ENCODE results near the gene PARP16. TPM values are rescaled to one million over a fixed set of nuclear protein-coding genes. Genes with fewer than 3 reads are reported as not detected.

The PARP16 gene
- polyA plus RNA-seq, 2 of the 4 experiments (the other 2 are of a cell fraction), result 7.5 to 9.8 TPM

DNA sequence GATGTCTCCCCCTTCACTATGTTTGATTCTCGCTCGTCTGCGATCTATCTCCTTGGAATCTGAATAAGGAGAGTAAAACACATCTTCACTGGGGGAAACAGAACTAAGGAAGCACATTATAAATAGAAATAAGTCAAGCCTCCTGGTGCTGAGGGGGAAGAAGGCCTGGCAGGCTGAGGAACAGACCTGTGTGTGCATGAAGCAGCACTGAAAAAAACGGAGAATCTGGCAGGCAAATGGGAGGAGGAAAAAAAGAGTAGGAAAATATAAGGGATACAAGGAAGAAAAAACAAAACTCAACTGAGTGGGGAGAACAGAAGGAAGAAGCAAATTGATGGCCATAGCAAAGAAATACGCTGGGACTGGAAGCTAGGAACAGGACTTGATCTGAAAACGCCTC lies 25.7 kb downstream of the PARP16 start:
- 89% methylated on average over 6 of the region's 6 CpGs for WGBS (ENCODE audit: missing lambda C conversion rate)
- POLR2A ChIA-PET, result no interaction called here
- FAIRE-seq, result no peak

DNA sequence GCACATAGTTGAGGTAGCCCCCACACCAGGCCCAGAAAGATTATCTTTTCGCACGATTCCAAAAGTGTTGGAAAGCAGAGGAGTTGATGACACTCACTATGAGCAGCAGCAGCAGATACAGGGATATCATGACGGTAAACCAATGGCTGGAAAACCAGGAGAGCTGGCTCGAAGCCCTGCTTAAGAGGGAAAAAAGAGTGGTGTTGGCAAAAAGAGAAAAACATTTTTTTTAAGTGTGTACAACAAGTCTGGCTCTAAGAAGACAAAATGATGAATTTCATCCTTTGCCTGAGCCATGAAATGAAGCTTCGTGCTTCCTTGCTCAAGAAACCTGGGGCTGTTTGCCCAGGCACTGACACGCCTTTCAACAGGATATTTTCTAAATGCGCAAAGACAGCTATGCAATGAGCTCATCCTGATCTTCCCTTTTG lies 27.3 kb downstream of the PARP16 start:
- 92% methylated on average over 7 of the region's 7 CpGs for WGBS (ENCODE audit: missing lambda C conversion rate)
- FAIRE-seq (no peak), ATAC-seq (no peak), DNase-seq (ENCODE audit: low read depth in 1 of 2, low spot score in 1 of 2) (no peak)
- ChIA-PET CTCF (interaction anchor here (0.9 to 7.4 kb wide), 3 partner anchors 11 to 54 kb away, joined by 3 to 64 read pairs (median 3); no protein-coding TSS in a partner anchor), POLR2A (no interaction called here)
- TF ChIP-seq HOXB13 (CRISPR knock-in tag; IDR thresholded peaks at IDR 0.05; ENCODE audit: low read depth), result no peak
- no peak for TF ChIP-seq JUNB (IDR thresholded peaks at IDR 0.05)
- no peak for TF ChIP-seq RNF2 (IDR thresholded peaks at IDR 0.05; ENCODE audit: borderline replicate concordance, low read depth)
- TF ChIP-seq, protein P1, sequence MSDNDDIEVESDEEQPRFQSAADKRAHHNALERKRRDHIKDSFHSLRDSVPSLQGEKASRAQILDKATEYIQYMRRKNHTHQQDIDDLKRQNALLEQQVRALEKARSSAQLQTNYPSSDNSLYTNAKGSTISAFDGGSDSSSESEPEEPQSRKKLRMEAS (IDR thresholded peaks at IDR 0.05), result no peak
- no peak for TF ChIP-seq FOSL2 (IDR thresholded peaks at IDR 0.05)
- no peak for TF ChIP-seq FOSL2 (CRISPR knock-in tag; IDR thresholded peaks at IDR 0.05)
- no peaks in the 10 kb centered on the region for H3K9me3 ChIP-seq
- H3K4me3 ChIP-seq, result no peak overlapping the region
- H3K27ac ChIP-seq, result no peak overlapping the region
- no peak overlapping the region for H3K4me2 ChIP-seq
- no peaks in the 10 kb centered on the region for H3K4me1 ChIP-seq

More for the DNA sequence above, 25.7 kb downstream of the PARP16 start:
- Histone ChIP-seq H3K27ac (no peak overlapping the region), H3K4me3 (no peak overlapping the region), H3K4me1 (no peaks in the 10 kb centered on the region), H3K4me2 (no peak overlapping the region), H3K9me3 (no peaks in the 10 kb centered on the region)
- ATAC-seq (no peak), DNase-seq (ENCODE audit: low read depth in 1 of 2, low spot score in 1 of 2) (no peak)
- CTCF ChIA-PET, result interaction anchor here (1.4 to 7.4 kb wide), 6 partner anchors 9 to 71 kb away, joined by 3 to 64 read pairs (median 4); no protein-coding TSS in a partner anchor
- no peak for TF ChIP-seq HOXB13 (CRISPR knock-in tag; IDR thresholded peaks at IDR 0.05; ENCODE audit: low read depth)

DNA sequence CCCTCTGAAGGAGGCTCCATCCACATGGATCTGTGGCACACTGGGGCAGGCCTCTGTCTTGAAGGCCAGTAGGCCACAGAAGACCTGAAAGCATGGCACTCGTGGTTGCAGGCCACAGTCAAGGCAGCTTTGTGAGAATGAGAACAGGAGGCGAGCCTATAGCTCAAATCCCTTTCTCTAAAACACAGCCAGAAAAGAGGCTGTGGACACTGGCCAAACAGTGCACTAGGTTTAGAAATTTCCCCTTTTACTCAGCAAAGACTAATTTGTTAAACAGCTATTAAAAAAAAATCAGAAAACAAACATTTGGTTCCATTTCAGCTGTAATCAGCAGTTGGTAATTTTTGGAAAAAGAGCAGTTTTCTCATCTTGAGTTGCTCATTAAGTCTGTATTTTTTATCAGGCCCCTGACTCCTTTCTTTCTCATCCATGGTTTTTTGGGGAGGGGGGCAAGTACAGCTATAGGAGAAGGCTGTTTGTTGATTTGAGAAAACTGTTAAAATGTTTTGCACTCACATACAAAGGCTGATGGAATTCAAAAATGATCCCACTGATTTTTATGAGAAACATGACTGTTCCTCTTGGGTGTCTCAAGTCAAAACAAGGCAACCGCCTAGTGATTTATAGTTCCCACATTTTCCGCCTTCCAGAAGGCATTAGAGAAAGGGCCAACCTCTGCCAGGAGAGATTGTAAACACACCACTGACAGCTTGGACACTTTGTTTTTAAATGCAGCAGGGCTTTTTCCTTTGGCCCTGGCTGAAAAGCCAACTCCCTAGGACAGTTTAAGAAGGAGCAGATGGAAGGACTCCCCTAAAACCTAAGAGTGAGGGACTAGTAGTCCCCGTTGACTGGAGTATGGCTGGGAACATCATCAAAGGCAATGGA lies 28.1 kb downstream of the PARP16 start:
- Histone ChIP-seq H3K27ac (no peak overlapping the region), H3K4me1 (no peaks in the 10 kb centered on the region), H3K9me3 (no peaks in the 10 kb centered on the region), H3K4me2 (no peak overlapping the region), H3K4me3 (no peak overlapping the region)
- ATAC-seq (no peak), FAIRE-seq (no peak), DNase-seq (ENCODE audit: low read depth in 1 of 2, low spot score in 1 of 2) (no peak)
- ChIA-PET POLR2A (no interaction called here), CTCF (interaction anchor here (1.2 to 7.4 kb wide), 3 partner anchors 12 to 73 kb away, joined by 3 to 64 read pairs (median 4); partner anchors contain the start of gene CLPX)
- 80% methylated on average over 5 of the region's 5 CpGs for WGBS (ENCODE audit: missing lambda C conversion rate)
- TF ChIP-seq, protein P2, sequence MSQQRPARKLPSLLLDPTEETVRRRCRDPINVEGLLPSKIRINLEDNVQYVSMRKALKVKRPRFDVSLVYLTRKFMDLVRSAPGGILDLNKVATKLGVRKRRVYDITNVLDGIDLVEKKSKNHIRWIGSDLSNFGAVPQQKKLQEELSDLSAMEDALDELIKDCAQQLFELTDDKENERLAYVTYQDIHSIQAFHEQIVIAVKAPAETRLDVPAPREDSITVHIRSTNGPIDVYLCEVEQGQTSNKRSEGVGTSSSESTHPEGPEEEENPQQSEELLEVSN (IDR thresholded peaks at IDR 0.05; ENCODE audit: borderline replicate concordance, low read depth), result no peak
- no peak for TF ChIP-seq RCOR1 (IDR thresholded peaks at IDR 0.05; ENCODE audit: low read depth, low read length)
- no peak for TF ChIP-seq ZC3H11A (IDR thresholded peaks at IDR 0.05)
- no peak for TF ChIP-seq KDM1A (IDR thresholded peaks at IDR 0.05; ENCODE audit: low read depth)

DNA sequence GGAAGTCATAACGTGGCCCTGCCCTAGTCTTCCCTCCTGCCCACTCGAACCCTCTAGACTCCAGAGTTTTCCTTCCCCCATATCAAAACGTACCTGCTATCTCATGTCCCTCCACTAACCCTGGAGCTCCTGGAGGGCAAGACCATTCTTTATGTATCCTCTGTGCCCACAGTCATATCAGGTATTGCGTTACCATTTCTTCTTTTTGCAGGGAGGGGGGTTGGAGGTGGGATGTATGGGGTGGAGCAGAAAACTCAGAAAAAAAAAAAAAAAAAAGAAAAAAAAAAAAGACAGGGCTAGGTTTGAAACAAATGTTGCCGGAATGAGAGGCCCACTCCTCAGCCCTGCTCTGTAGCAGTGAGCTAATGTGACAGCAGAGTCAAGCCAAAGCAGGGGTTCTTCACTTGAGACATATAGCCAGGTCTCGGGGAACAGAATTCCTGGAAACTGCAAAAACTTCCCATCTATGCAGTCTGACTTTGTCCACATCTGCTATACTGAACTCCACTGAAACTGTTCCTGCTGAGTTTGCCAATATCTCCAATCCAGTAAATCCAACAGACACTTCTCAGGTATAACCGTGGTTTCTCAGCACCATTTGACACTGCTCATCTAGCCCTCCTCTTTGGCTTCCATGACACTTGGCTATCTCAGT lies 31.1 kb downstream of the PARP16 start:
- ChIA-PET POLR2A (interaction anchor here (1.2 kb wide), 1 partner anchor 70 kb away, joined by 3 read pairs; the partner anchor contains the start of gene CLPX), CTCF (interaction anchor here (0.7 to 2.2 kb wide), 4 partner anchors 10 to 135 kb away, joined by 3 to 12 read pairs (median 6); partner anchors contain the start of gene PARP16)
- Histone ChIP-seq H3K9me3 (no peaks in the 10 kb centered on the region), H3K4me2 (no peak overlapping the region), H3K4me3 (no peak overlapping the region), H3K27ac (no peak overlapping the region), H3K4me1 (0 out of 3 replicates have a peak, but pooled peaks cover 3% of the 10 kb centered on the region)
- ATAC-seq, result no peak
- 88% methylated on average over 7 of the region's 7 CpGs for WGBS (ENCODE audit: missing lambda C conversion rate)
- no peak for FAIRE-seq
- DNase-seq (ENCODE audit: low read depth in 1 of 2, low spot score in 1 of 2), result no peak
- TF ChIP-seq, protein P3, sequence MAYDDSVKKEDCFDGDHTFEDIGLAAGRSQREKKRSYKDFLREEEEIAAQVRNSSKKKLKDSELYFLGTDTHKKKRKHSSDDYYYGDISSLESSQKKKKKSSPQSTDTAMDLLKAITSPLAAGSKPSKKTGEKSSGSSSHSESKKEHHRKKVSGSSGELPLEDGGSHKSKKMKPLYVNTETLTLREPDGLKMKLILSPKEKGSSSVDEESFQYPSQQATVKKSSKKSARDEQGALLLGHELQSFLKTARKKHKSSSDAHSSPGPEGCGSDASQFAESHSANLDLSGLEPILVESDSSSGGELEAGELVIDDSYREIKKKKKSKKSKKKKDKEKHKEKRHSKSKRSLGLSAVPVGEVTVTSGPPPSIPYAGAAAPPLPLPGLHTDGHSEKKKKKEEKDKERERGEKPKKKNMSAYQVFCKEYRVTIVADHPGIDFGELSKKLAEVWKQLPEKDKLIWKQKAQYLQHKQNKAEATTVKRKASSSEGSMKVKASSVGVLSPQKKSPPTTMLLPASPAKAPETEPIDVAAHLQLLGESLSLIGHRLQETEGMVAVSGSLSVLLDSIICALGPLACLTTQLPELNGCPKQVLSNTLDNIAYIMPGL (CRISPR knock-in tag; IDR thresholded peaks at IDR 0.05; ENCODE audit: borderline replicate concordance), result no peak
- TF ChIP-seq NR3C1 (IDR thresholded peaks at IDR 0.05) (no peak), SREBF2 (IDR thresholded peaks at IDR 0.05) (no peak), JUN (IDR thresholded peaks at IDR 0.05) (no peak), FOXS1 (CRISPR knock-in tag; IDR thresholded peaks at IDR 0.05) (no peak), EHF (CRISPR knock-in tag; IDR thresholded peaks at IDR 0.05) (no peak), CBX2 (IDR thresholded peaks at IDR 0.05; ENCODE audit: borderline replicate concordance, low read depth) (no peak)
- TF ChIP-seq, protein P4, sequence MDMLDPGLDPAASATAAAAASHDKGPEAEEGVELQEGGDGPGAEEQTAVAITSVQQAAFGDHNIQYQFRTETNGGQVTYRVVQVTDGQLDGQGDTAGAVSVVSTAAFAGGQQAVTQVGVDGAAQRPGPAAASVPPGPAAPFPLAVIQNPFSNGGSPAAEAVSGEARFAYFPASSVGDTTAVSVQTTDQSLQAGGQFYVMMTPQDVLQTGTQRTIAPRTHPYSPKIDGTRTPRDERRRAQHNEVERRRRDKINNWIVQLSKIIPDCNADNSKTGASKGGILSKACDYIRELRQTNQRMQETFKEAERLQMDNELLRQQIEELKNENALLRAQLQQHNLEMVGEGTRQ (IDR thresholded peaks at IDR 0.05), result no peak
- TF ChIP-seq, protein P5, sequence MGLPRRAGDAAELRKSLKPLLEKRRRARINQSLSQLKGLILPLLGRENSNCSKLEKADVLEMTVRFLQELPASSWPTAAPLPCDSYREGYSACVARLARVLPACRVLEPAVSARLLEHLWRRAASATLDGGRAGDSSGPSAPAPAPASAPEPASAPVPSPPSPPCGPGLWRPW (IDR thresholded peaks at IDR 0.05), result no peak
